Glutamatergic neuron (in vitro differentiated cells): ENCODE measurements around the gene MICALL1. TPM values are rescaled to one million over a fixed set of nuclear protein-coding genes. Genes with fewer than 3 reads are reported as not detected.
A peak's percentile ranks its signal among the peaks of the same experiment; 100 is the strongest.

Experiments
- DNase-seq: peaks from one replicate; pipeline ENCODE4 v3.0.0; 2022
- H3K27ac Mint-ChIP-seq: one replicate; pipeline ENCODE4 v1.8.0; 2020; ENCODE audit warnings: mild to moderate bottlenecking, mixed read lengths, inconsistent platforms; ENCODE audit not compliant: unreplicated experiment
- H3K27me3 Mint-ChIP-seq: one replicate; pipeline ENCODE4 v1.8.0; 2020; ENCODE audit warnings: mild to moderate bottlenecking, moderate library complexity, mixed read lengths, inconsistent platforms; ENCODE audit not compliant: unreplicated experiment
- H3K36me3 Mint-ChIP-seq: one replicate; pipeline ENCODE4 v1.8.0; 2020; ENCODE audit warnings: mild to moderate bottlenecking, mixed read lengths, inconsistent platforms; ENCODE audit not compliant: unreplicated experiment
- H3K4me1 Mint-ChIP-seq: one replicate; pipeline ENCODE4 v1.8.0; 2020; ENCODE audit warnings: mild to moderate bottlenecking, low read depth, mixed read lengths, inconsistent platforms; ENCODE audit not compliant: unreplicated experiment
- H3K4me3 Mint-ChIP-seq: one replicate; pipeline ENCODE4 v1.8.0; 2020; ENCODE audit warnings: mild to moderate bottlenecking, mixed read lengths, inconsistent platforms; ENCODE audit not compliant: unreplicated experiment
- H3K9me3 Mint-ChIP-seq: one replicate; pipeline ENCODE4 v1.8.0; 2020; ENCODE audit warnings: mild to moderate bottlenecking, moderate library complexity, mixed read lengths, inconsistent platforms; ENCODE audit not compliant: unreplicated experiment
- CTCF ChIP-seq: fragments of 200-600 bp; sonication (generic); IDR thresholded peaks from one replicate; pipeline ENCODE4 v1.5.0; 2021; ENCODE audit not compliant: partially characterized antibody, unreplicated experiment
- total RNA-seq: library from RNA; stranded (reverse); fragmentation: NEBNext Ultra II Directional; extraction: Animal tissue kit (Norgen Biotek cat#: 25700); gene quantifications from one replicate; pipeline ENCODE4 v1.2.1, GENCODE V29; 2021; ENCODE audit not compliant: unreplicated experiment

Gene MICALL1
- total RNA-seq, 1 donor from 2014 or later, result 133 TPM

GRCh38 chr22:37930270-37930951 is 24.3 kb downstream of the MICALL1 start:
- peaks cover 13% of the 10 kb centered on the region for H3K4me1 Mint-ChIP-seq
- no peak overlapping the region for H3K4me3 Mint-ChIP-seq
- no peak overlapping the region for H3K27ac Mint-ChIP-seq
- DNase-seq, result peak; percentile 58
- no peak for TF ChIP-seq CTCF
- H3K36me3 Mint-ChIP-seq, result no peaks in the 10 kb centered on the region
- H3K9me3 Mint-ChIP-seq, result peaks cover 6% of the 10 kb centered on the region
- H3K27me3 Mint-ChIP-seq, result peaks cover 6% of the 10 kb centered on the region

- Mint-ChIP-seq H3K4me1 (peaks cover 13% of the 10 kb centered on the region), H3K27me3 (peaks cover 6% of the 10 kb centered on the region), H3K4me3 (no peak overlapping the region), H3K27ac (peak overlapping the region; percentile 68), H3K36me3 (no peaks in the 10 kb centered on the region), H3K9me3 (peaks cover 6% of the 10 kb centered on the region)
- TF ChIP-seq CTCF, result peak; percentile 12
- DNase-seq, result no peak
Measured at GRCh38 chr22:37930952-37931440, 24.9 kb downstream of the MICALL1 start.

- TF ChIP-seq CTCF, result no peak
- no peak for DNase-seq
- H3K4me1 Mint-ChIP-seq, result peaks cover 13% of the 10 kb centered on the region
- no peak overlapping the region for H3K4me3 Mint-ChIP-seq
- no peak overlapping the region for H3K27ac Mint-ChIP-seq
- H3K9me3 Mint-ChIP-seq, result peaks cover 6% of the 10 kb centered on the region
- H3K36me3 Mint-ChIP-seq, result no peaks in the 10 kb centered on the region
- peaks cover 6% of the 10 kb centered on the region for H3K27me3 Mint-ChIP-seq
Measured at GRCh38 chr22:37931893-37932389, 25.8 kb downstream of the MICALL1 start.

GRCh38 chr22:37932401-37932800 is 26.3 kb downstream of the MICALL1 start:
- no peak overlapping the region for H3K4me3 Mint-ChIP-seq
- DNase-seq, result no peak
- TF ChIP-seq CTCF, result no peak
- peaks cover 13% of the 10 kb centered on the region for H3K4me1 Mint-ChIP-seq
- no peak overlapping the region for H3K27ac Mint-ChIP-seq
- no peaks in the 10 kb centered on the region for H3K36me3 Mint-ChIP-seq
- H3K27me3 Mint-ChIP-seq, result peaks cover 6% of the 10 kb centered on the region
- peaks cover 6% of the 10 kb centered on the region for H3K9me3 Mint-ChIP-seq
